Measurements from ENCODE around the gene FMN1.

GRCh38 chr15:32951736-32952464 is 242.6 kb downstream of the FMN1 start:
- TF ChIP-seq CTCF (IDR thresholded peaks at IDR 0.05) (no peak), POLR2A (IDR thresholded peaks at IDR 0.05) (no peak)

Measured in testis (tissue), 2 donors.